Small intestine (tissue), 7 donors: Measurements from ENCODE around the gene ETHE1. TPM values are rescaled to one million over a fixed set of nuclear protein-coding genes. Genes with fewer than 3 reads are reported as not detected.

Experiments used
- DNase-seq, 2 donors: peaks; one replicate each; pipeline versions ENCODE4 v3.0.0 to v3.0.0-alpha.2; 2013
- FAIRE-seq: peaks from 2 replicates; lab custom pipeline; 2012; peaks lifted over from hg19 to GRCh38; lab: Jason Lieb, UNC
- H3K27ac ChIP-seq, 3 donors: one replicate each; pipeline ENCODE4 v1.5.1; 2013; ENCODE audit warnings: low read length in 2 of 3, mild to moderate bottlenecking in 2 of 3, control low read depth in 1 of 3, inconsistent platforms in 1 of 3, low read depth in 1 of 3, moderate library complexity in 1 of 3
- H3K27me3 ChIP-seq, 3 donors: one replicate each; pipeline ENCODE4 v1.6.1; 2013; ENCODE audit warnings: low read length in 3 of 3, inconsistent platforms in 1 of 3; ENCODE audit not compliant: control insufficient read depth in 3 of 3, insufficient read depth in 3 of 3
- H3K36me3 ChIP-seq, 3 donors: one replicate each; pipeline ENCODE4 v1.6.1; 2013; ENCODE audit warnings: low read length in 3 of 3, inconsistent platforms in 1 of 3, low read depth in 1 of 3, mild to moderate bottlenecking in 1 of 3, moderate library complexity in 1 of 3; ENCODE audit not compliant: control insufficient read depth in 3 of 3, insufficient read depth in 2 of 3
- H3K4me1 ChIP-seq, 3 donors: one replicate each; pipeline ENCODE4 v1.6.1; 2013; ENCODE audit warnings: low read length in 2 of 3, inconsistent platforms in 1 of 3, low read depth in 1 of 3, mild to moderate bottlenecking in 1 of 3, moderate library complexity in 1 of 3; ENCODE audit not compliant: control insufficient read depth in 3 of 3, insufficient read depth in 2 of 3
- H3K4me3 ChIP-seq, 3 donors: one replicate each; pipeline ENCODE4 v1.5.1; 2013; ENCODE audit warnings: low read length in 3 of 3, control low read depth in 1 of 3, inconsistent platforms in 1 of 3, low read depth in 1 of 3, mild to moderate bottlenecking in 1 of 3, moderate library complexity in 1 of 3
- H3K9me3 ChIP-seq, 2 donors: one replicate each; pipeline ENCODE4 v1.6.1; 2013; ENCODE audit warnings: low read depth in 1 of 2, low read length in 1 of 2; ENCODE audit not compliant: control insufficient read depth in 2 of 2, insufficient read depth in 1 of 2
- WGBS, 3 donors: extraction: QIAGEN DNeasy Blood & Tissue Kit; methylation state at CpG; one replicate each; pipeline ENCODE4 v1.1.7; 2013; 5-methylcytosine and 5-hydroxymethylcytosine counted together
- polyA plus RNA-seq, 4 donors: library from polyadenylated mRNA; stranded (reverse) in 3 of 4; unstranded in 1 of 4; fragments of 200-250 nt in 3 of 4; fragments of 120-200 nt in 1 of 4; gene quantifications; one replicate each; pipeline versions ENCODE4 v1.2.1 to v1.2.3, GENCODE V29; 2013
- donor health status: healthy with polysubstance abuse.
- donor health status: control.
- donor health status: control.
- donor health status: Bipolar disorder and iron deficiency.
- donor health status: healthy.

The ETHE1 gene
- polyA plus RNA-seq, 4 donors, result 118 to 164 (median 129) TPM

GRCh38 chr19:43467730-43468129 is 59.3 kb downstream of the ETHE1 start:
- no peak for DNase-seq
- Histone ChIP-seq H3K36me3 (no peaks in the 10 kb centered on the region), H3K27ac (no peak overlapping the region), H3K4me1 (peaks cover 0 to 7% (median 0%) of the 10 kb centered on the region in 3 donors), H3K4me3 (no peak overlapping the region), H3K27me3 (peaks cover 0 to 19% (median 0%) of the 10 kb centered on the region in 3 donors), H3K9me3 (no peaks in the 10 kb centered on the region)
- WGBS, 3 donors, result 74 to 76% (median 75%) methylated on average over 4 of the region's 4 CpGs
- no peak for FAIRE-seq

GRCh38 chr19:43467276-43467675 is 59.7 kb downstream of the ETHE1 start:
- WGBS, 3 donors, result 76 to 86% (median 78%) methylated on average over 6 of the region's 6 CpGs
- no peak overlapping the region for H3K27ac ChIP-seq
- H3K9me3 ChIP-seq, result no peaks in the 10 kb centered on the region
- H3K36me3 ChIP-seq, result no peaks in the 10 kb centered on the region
- peaks cover 0 to 7% (median 0%) of the 10 kb centered on the region in 3 donors for H3K4me1 ChIP-seq
- no peak for FAIRE-seq
- peaks cover 0 to 19% (median 0%) of the 10 kb centered on the region in 3 donors for H3K27me3 ChIP-seq
- DNase-seq, result no peak
- H3K4me3 ChIP-seq, result no peak overlapping the region

- no peak overlapping the region for H3K4me3 ChIP-seq
- no peaks in the 10 kb centered on the region for H3K36me3 ChIP-seq
- peaks cover 0 to 19% (median 0%) of the 10 kb centered on the region in 3 donors for H3K27me3 ChIP-seq
- FAIRE-seq (no peak), DNase-seq (no peak)
- H3K27ac ChIP-seq, result no peak overlapping the region
- H3K9me3 ChIP-seq, result no peaks in the 10 kb centered on the region
- WGBS, 3 donors, result 93 to 100% (median 95%) methylated on average over 1 of the region's 1 CpG
- H3K4me1 ChIP-seq, result peaks cover 0 to 7% (median 0%) of the 10 kb centered on the region in 3 donors
Observed at GRCh38 chr19:43466793-43467192, 60.2 kb downstream of the ETHE1 start.

- Histone ChIP-seq H3K9me3 (no peaks in the 10 kb centered on the region), H3K27me3 (peaks cover 0 to 19% (median 0%) of the 10 kb centered on the region in 3 donors), H3K36me3 (no peaks in the 10 kb centered on the region), H3K4me3 (peak within 1 kb of the TSS in 1 of 3 donors; percentile 80), H3K4me1 (peaks cover 0 to 7% (median 0%) of the 10 kb centered on the region in 3 donors), H3K27ac (peak within 1 kb of the TSS in 2 of 3 donors; percentile 82 to 89)
- no peak for FAIRE-seq
- DNase-seq, result peak; percentile 54 to 62
- 25 to 33% (median 30%) methylated on average over 20 to 24 of the region's 24 CpGs for WGBS, 3 donors
Observed at GRCh38 chr19:43465468-43466120, 61.4 kb downstream of the ETHE1 start, which contains the start of gene LYPD3. Gene LYPD3 (minus strand): TSS chr19:43465608. CDS start chr19:43465571, 37 bp downstream.

- 9 to 12% (median 10%) methylated on average over 33 of the region's 33 CpGs for WGBS, 3 donors
- Histone ChIP-seq H3K36me3 (no peaks in the 10 kb centered on the region), H3K27ac (peak overlapping the region in 2 of 3 donors; percentile 82 to 89), H3K27me3 (peaks cover 0 to 19% (median 0%) of the 10 kb centered on the region in 3 donors), H3K4me3 (peak overlapping the region in 2 of 3 donors; percentile 53 to 80), H3K9me3 (no peaks in the 10 kb centered on the region), H3K4me1 (peaks cover 0 to 7% (median 0%) of the 10 kb centered on the region in 3 donors)
- DNase-seq (no peak), FAIRE-seq (no peak)
Observed at GRCh38 chr19:43464134-43464775, 62.7 kb downstream of the ETHE1 start.

GRCh38 chr19:43463381-43464133 is 63.4 kb downstream of the ETHE1 start:
- Histone ChIP-seq H3K27me3 (peaks cover 0 to 19% (median 0%) of the 10 kb centered on the region in 3 donors), H3K4me1 (peaks cover 0 to 7% (median 0%) of the 10 kb centered on the region in 3 donors), H3K27ac (peak overlapping the region in 2 of 3 donors; percentile 82 to 89), H3K9me3 (no peaks in the 10 kb centered on the region), H3K4me3 (peak overlapping the region; percentile 53 to 80 (median 64)), H3K36me3 (no peaks in the 10 kb centered on the region)
- FAIRE-seq (no peak), DNase-seq (peak; percentile 97 to 98)
- WGBS, 3 donors, result 0 to 1% (median 0%) methylated on average over 55 to 57 of the region's 57 CpGs

- Histone ChIP-seq H3K4me1 (peaks cover 0 to 7% (median 0%) of the 10 kb centered on the region in 3 donors), H3K36me3 (no peaks in the 10 kb centered on the region), H3K9me3 (no peaks in the 10 kb centered on the region), H3K27ac (peak overlapping the region in 2 of 3 donors; percentile 19 to 29), H3K27me3 (peaks cover 0 to 19% (median 0%) of the 10 kb centered on the region in 3 donors), H3K4me3 (peak overlapping the region in 2 of 3 donors; percentile 21 to 80)
- DNase-seq (no peak), FAIRE-seq (no peak)
- 10 to 12% (median 11%) methylated on average over 30 to 33 of the region's 33 CpGs for WGBS, 3 donors
Observed at GRCh38 chr19:43462785-43463380, 64.1 kb downstream of the ETHE1 start.
